GM19239 (cell line): ENCODE results near the gene VPS13D.
A peak's percentile ranks its signal among the peaks of the same experiment; 100 is the strongest.

ENCODE experiments used
- DNase-seq: peaks from one replicate; pipeline ENCODE4 v3.0.0; 2011; ENCODE audit warnings: low spot score; ENCODE audit not compliant: insufficient read length
- FAIRE-seq: peaks from 2 replicates; lab custom pipeline; 2011; peaks lifted over from hg19 to GRCh38; lab: Jason Lieb, UNC

The VPS13D gene

GRCh38 chr1:12279728-12280464 is 50.1 kb downstream of the VPS13D start:
- FAIRE-seq (no peak), DNase-seq (no peak)

GRCh38 chr1:12282142-12282541 is 52.3 kb downstream of the VPS13D start:
- DNase-seq (no peak), FAIRE-seq (no peak)

- no peak for FAIRE-seq
- no peak for DNase-seq
Measured at GRCh38 chr1:12284486-12284885, 54.7 kb downstream of the VPS13D start.

- FAIRE-seq, result no peak
- DNase-seq, result no peak
Measured at GRCh38 chr1:12285496-12286143, 55.8 kb downstream of the VPS13D start.

- DNase-seq (peak; percentile 24), FAIRE-seq (peak; percentile 71)
Measured at GRCh38 chr1:12287869-12288268, 58.0 kb downstream of the VPS13D start.

GRCh38 chr1:12290828-12291227 is 61.0 kb downstream of the VPS13D start:
- no peak for FAIRE-seq
- DNase-seq, result no peak

- FAIRE-seq (no peak), DNase-seq (no peak)
Measured at GRCh38 chr1:12293416-12293815, 63.6 kb downstream of the VPS13D start.

GRCh38 chr1:12294076-12294475 is 64.2 kb downstream of the VPS13D start:
- no peak for DNase-seq
- no peak for FAIRE-seq

GRCh38 chr1:12296016-12296415 is 66.2 kb downstream of the VPS13D start:
- DNase-seq (no peak), FAIRE-seq (peak; percentile 44)

- peak; percentile 16 for DNase-seq
- FAIRE-seq, result peak; percentile 85
Measured at GRCh38 chr1:12296623-12297022, 66.8 kb downstream of the VPS13D start.

GRCh38 chr1:12300706-12301105 is 70.9 kb downstream of the VPS13D start:
- DNase-seq, result no peak
- FAIRE-seq, result no peak

GRCh38 chr1:12301518-12302237 is 71.8 kb downstream of the VPS13D start:
- no peak for FAIRE-seq
- DNase-seq, result no peak

GRCh38 chr1:12302798-12303447 is 73.1 kb downstream of the VPS13D start:
- no peak for FAIRE-seq
- DNase-seq, result no peak

- no peak for DNase-seq
Measured at GRCh38 chr1:12305377-12305776, 75.5 kb downstream of the VPS13D start.

GRCh38 chr1:12309783-12310742 is 80.2 kb downstream of the VPS13D start:
- no peak for FAIRE-seq

More at GRCh38 chr1:12305377-12305776, 75.5 kb downstream of the VPS13D start:
- FAIRE-seq, result no peak

GRCh38 chr1:12314333-12314903 is 84.6 kb downstream of the VPS13D start:
- FAIRE-seq, result peak; percentile 45
- no peak for DNase-seq

More at GRCh38 chr1:12309783-12310742, 80.2 kb downstream of the VPS13D start:
- no peak for DNase-seq

GRCh38 chr1:12315146-12315545 is 85.3 kb downstream of the VPS13D start:
- FAIRE-seq, result no peak
- DNase-seq, result no peak

- no peak for DNase-seq
Measured at GRCh38 chr1:12316331-12316730, 86.5 kb downstream of the VPS13D start.

GRCh38 chr1:12320486-12320885 is 90.7 kb downstream of the VPS13D start:
- no peak for FAIRE-seq
- DNase-seq, result no peak

More at GRCh38 chr1:12316331-12316730, 86.5 kb downstream of the VPS13D start:
- no peak for FAIRE-seq
